Dermis microvascular lymphatic vessel endothelial cell (primary cell): ENCODE results near the gene NAA25. TPM values are rescaled to one million over a fixed set of nuclear protein-coding genes. Genes with fewer than 3 reads are reported as not detected.
"Not testable (repeated sequence)": the region's sequence is repeated elsewhere in the genome, so short reads cannot be mapped to it uniquely, and the experiment has no call there.

Experiments used
- DNase-seq, 2 donors: peaks; one replicate each; pipeline versions ENCODE4 v3.0.0 to v3.0.0-alpha.2; 2010; ENCODE audit warnings: low read depth in 2 of 2
- total RNA-seq: library from RNA; depleted of rRNA; stranded (reverse); fragments of >200 nt; gene quantifications from 2 replicates; pipeline ENCODE4 v1.2.1, GENCODE V29; 2014

Gene NAA25
- total RNA-seq, 1 donor from 2014 or later = 14.2 TPM

GRCh38 chr12:112010415-112011344, 97.9 kb downstream of the NAA25 start:
- DNase-seq = no peak

- DNase-seq = not testable (repeated sequence)
Observed at GRCh38 chr12:112009596-112009995, 99.0 kb downstream of the NAA25 start.

- peak in 1 of 2 donors; percentile 61 for DNase-seq
Observed at GRCh38 chr12:112008918-112009317, 99.7 kb downstream of the NAA25 start.

GRCh38 chr12:112007945-112008344, 100.6 kb downstream of the NAA25 start:
- DNase-seq = no peak

GRCh38 chr12:112005419-112006395, 102.9 kb downstream of the NAA25 start:
- no peak for DNase-seq

GRCh38 chr12:112004041-112004440, 104.5 kb downstream of the NAA25 start:
- DNase-seq = no peak

- no peak for DNase-seq
Observed at GRCh38 chr12:112001576-112001975, 107.0 kb downstream of the NAA25 start.

- no peak for DNase-seq
Observed at GRCh38 chr12:112000820-112001219, 107.8 kb downstream of the NAA25 start.

GRCh38 chr12:111999129-111999528, 109.5 kb downstream of the NAA25 start:
- DNase-seq = not testable (repeated sequence)

GRCh38 chr12:111998015-111998414, 110.6 kb downstream of the NAA25 start:
- no peak for DNase-seq

- DNase-seq = no peak
Observed at GRCh38 chr12:111997300-111997699, 111.3 kb downstream of the NAA25 start.

- no peak for DNase-seq
Observed at GRCh38 chr12:111995782-111996480, 112.7 kb downstream of the NAA25 start.

- not testable (repeated sequence) for DNase-seq
Observed at GRCh38 chr12:111994211-111995111, 114.1 kb downstream of the NAA25 start.

- no peak for DNase-seq
Observed at GRCh38 chr12:111993292-111994150, 115.1 kb downstream of the NAA25 start.

GRCh38 chr12:111992464-111992863, 116.1 kb downstream of the NAA25 start:
- no peak for DNase-seq

- no peak for DNase-seq
Observed at GRCh38 chr12:111991946-111992345, 116.6 kb downstream of the NAA25 start.

- no peak for DNase-seq
Observed at GRCh38 chr12:111991535-111991934, 117.0 kb downstream of the NAA25 start.

- DNase-seq = no peak
Observed at GRCh38 chr12:111984820-111985219, 123.8 kb downstream of the NAA25 start.

- DNase-seq = no peak
Observed at GRCh38 chr12:111981987-111982386, 126.6 kb downstream of the NAA25 start.
